NCI-H446 (cell line): ENCODE data around the gene ERN2.

Experiments used
- DNase-seq, 2 experiments: peaks; one replicate each; lab custom pipeline; 2025; lab: John Stamatoyannopoulos, UW

The ERN2 gene

GRCh38 chr16:23687034-23687808 is 25.8 kb downstream of the ERN2 start:
- DNase-seq = no peak

GRCh38 chr16:23683487-23683886 is 29.5 kb downstream of the ERN2 start:
- DNase-seq = no peak

GRCh38 chr16:23682181-23682580 is 30.8 kb downstream of the ERN2 start:
- DNase-seq = no peak

- no peak for DNase-seq
Observed at GRCh38 chr16:23679986-23680336, 33.1 kb downstream of the ERN2 start.

GRCh38 chr16:23679274-23679985 is 33.6 kb downstream of the ERN2 start:
- DNase-seq = no peak

DNA sequence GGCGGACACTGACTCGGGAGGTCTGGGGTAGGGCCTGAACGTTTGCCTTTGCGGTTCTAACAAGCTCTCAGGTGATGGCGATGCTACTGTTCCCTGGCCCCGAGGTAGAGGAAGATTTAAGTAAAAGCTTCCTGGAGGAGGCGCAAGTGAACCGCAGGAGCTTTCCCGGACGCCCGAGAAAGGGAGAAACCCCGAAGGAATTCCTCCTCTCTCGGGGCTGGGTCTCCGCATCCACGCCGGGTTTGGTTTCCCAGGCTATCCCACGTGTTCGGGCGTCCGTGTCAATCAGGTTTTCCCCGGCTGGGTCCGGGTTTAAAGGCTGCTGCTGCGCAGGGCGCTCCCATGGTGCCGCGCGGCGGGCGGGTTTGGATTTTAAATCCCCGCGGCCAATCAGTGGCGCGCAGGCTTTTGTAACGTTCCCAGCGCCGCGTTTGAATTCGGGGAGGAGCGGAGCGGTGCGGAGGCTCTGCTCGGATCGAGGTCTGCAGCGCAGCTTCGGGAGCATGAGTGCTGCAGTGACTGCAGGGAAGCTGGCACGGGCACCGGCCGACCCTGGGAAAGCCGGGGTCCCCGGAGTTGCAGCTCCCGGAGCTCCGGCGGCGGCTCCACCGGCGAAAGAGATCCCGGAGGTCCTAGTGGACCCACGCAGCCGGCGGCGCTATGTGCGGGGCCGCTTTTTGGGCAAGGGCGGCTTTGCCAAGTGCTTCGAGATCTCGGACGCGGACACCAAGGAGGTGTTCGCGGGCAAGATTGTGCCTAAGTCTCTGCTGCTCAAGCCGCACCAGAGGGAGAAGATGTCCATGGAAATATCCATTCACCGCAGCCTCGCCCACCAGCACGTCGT is 34.4 kb downstream of the ERN2 start, which contains the start of gene PLK1:
PLK1 (plus strand) TSS at position 460 of the 844 bp plus-strand sequence; CDS start at position 504, 44 bp downstream.
- peak; percentile 58 to 91 for DNase-seq

DNA sequence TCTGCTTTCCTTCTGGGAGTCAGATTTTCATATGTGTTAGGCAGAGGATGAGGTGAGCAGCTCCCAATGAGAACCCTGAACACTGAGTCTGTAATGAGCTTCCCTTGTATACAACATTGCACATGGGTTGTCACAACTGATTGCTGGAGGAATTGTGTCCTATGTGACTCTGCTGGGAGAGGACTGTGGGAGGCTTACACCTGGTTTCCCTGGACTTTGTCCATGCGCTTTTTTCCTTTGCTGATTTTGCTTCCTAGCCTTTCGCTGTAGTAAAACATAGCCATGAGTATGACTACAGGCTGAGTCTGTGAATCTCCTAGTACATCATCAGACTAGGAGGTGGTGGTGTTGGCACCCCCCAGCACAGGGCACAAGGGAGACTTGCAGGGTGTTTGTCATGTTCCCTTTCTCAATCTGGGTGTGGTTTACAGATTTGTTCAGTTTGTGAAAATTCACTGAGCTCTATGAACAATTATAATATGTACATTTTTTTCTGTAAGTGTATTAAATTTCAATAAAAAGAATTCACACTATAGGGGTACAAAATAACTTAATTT is 36.0 kb downstream of the ERN2 start:
- DNase-seq = no peak

DNA sequence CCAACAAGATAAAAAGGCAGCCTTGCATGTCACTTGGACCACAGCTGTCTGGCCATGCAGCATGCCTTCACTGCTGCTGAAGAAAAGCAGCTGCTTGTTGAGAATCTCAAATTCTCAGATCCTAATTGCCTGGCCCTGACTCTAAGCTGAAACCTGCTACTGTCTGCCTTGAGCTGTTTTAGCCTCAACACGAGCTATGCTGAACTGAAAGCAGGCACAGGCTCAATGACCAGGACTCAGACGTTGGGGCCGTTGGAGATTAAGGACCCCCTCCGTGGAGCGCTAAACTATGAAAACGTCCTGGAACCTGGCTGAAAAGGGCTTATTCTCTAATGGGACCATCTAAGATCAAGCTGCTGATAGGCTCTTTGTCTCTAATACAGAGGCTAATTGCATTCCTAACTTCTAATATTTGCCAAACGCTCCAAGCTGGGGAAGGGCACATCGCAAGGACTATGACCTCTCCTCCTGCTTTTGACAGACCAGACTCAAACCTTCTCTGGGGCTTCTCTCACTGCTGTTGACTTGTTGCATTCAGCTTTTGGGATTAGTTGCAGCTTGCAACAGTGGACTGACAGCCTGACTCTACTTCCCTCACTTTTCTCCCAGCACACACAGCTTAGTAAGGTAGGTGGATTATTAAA is 38.9 kb downstream of the ERN2 start:
- no peak for DNase-seq

GRCh38 chr16:23670137-23670776 is 42.8 kb downstream of the ERN2 start:
- no peak for DNase-seq

- no peak for DNase-seq
Observed at GRCh38 chr16:23668873-23669272, 44.1 kb downstream of the ERN2 start.

DNA sequence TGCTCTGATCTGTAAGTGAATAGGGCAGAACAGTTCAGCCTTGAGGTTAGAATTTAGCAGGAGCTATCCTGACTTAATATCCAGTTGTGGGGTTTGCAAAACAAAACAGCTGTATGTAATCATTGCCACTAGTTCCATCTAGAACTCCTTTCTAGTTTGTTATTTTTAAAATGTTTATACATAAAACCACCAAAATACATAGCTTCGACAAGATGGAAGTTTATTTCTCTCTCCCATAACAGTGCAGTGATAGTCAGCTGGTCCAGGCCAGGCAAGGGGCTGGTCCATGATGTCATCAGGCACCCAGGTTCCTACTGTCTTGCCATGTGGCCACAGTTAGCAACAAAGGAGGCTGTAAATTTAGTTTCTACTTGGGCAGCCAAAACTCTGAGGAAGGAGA is 44.8 kb downstream of the ERN2 start:
- DNase-seq = no peak

DNA sequence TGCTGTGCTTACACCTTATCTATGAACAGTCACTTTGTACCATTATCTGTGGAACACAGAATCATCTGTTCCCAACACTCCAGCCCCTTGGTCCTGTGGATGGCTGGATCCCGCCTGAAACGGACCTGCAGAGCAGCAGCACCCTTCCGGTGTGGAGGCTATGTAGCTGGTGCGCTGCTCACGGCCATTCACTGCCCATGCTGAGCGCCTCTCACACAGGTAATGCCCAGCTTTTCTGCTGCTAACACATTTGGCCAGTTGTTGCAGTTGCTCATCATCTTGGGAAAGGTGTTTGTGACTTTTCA is 45.7 kb downstream of the ERN2 start:
- DNase-seq = no peak

GRCh38 chr16:23666571-23667354 is 46.3 kb downstream of the ERN2 start:
- no peak for DNase-seq

DNA sequence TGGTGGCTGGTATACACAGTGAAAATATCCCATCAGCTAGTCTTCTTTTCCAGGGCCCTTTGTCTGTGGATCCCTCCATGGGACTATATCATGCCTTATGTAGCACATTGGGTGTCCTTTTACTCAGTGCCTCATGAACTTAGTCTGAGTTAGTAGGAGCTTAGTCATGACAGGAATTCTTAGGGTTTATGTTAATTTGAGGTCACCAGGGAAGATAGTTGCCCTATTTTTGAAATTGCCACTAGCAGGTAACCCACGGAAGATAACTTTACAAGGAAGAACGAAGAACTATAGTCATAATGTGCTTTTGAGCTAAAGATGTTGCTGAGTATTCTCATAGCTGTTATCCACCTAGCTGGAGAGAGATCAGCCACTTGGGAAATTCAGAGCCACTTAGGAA is 49.1 kb downstream of the ERN2 start:
- DNase-seq = no peak

DNA sequence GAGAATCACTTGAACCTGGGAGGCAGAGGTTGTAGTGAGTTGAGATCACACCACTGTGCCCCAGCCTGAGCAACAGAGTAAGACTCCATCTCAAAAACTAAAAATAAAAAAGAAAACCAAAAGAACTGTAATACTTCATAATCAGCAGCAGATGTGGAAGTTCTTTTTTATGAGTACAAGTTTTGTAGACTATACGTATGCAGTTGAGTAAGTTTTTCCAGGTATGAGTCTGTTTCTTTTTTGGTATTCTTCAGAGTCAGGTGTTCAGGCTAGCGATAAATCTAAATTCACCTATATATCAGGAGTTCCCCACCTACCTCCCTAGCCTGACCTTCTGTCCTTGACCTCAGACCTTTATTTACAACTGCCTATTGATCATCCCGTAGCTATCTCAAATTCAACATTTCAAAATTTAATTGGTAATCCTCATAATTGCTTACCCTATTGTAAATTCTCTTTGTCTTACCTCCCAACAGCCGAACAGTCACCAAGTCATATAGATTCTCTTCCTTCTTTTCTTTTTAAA is 61.0 kb downstream of the ERN2 start:
- no peak for DNase-seq

DNA sequence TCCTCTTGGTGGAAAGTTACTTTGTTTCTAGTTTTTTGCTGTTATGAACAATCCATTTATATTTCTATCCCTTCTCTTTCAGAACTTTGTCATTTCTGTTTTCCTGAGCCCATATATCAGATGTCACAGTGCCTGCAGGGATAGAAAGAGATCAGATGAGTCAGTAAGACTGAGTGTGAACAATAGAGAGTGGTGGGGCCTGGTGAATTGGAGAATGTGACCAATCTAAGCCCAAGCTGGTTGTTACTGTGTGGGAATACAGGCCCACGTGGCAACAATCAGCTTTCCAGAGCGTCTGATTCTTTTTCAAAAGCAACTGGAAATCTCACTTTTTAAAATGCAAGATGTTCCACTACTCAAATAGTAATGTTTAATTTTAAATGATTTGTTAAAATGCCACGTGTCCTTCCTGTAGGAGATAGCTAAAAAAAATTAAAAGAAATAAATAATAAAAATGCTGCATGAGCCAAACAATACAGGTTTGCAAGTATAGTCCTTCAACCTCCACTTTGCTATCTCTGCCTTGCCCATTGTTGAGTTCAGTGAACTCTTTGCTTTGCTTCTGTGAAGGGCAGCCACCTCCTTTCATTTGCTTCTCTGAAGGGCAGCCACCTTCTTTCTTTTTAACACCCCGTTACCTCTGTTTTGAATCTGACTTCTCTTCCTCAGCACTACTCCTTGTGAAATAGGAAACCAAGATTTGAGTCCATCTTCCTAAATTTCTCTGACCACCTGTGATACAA is 62.2 kb downstream of the ERN2 start:
- no peak for DNase-seq

- no peak for DNase-seq
Observed at GRCh38 chr16:23642246-23642774, 70.7 kb downstream of the ERN2 start.

DNA sequence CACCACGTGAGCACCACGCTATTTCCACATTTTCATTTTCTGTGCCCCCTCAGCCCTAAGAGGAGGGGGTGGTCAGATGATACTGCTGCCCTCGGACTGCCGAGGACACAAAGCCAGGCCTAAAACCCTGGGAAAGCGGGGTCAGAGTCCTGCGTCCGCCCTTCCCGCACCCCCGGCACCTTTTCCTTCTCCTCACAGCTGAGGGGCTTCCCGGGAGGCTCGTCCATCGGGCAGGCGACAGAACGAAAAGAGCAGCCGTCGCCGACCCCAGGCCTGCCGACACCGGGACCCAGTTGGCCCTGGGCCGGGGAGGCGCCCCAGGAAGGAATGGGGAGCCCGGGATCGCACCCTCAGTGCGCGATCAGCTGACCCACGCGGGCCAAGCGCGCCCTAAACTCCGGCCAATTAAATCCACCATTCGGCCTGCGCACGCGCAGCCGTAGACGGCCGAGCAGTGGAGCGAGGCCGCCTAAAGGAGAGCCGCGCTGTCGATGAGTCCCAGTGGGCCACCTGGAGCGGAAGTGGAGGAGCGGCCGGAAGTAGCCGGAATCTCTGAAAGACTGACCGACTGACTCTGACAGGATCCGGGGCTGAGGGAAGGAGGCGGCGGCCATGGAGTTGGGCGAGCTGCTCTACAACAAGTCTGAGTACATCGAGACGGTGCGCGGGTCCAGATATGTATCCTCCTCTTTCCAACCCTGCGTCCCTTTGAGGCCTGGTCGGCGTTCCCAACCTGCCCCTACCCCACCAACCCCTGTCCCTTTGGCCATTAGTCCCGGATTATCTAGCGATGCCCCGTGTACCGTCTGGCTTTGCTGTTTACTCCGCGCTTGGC is 71.9 kb downstream of the ERN2 start, which contains the start of the genes DCTN5 and PALB2:
DCTN5 (plus strand) TSS at position 536 of the 835 bp plus-strand sequence; CDS start at position 613, 77 bp downstream.
PALB2 (minus strand) TSS at position 380 of the 835 bp plus-strand sequence; CDS start at position 227, 153 bp downstream.
- DNase-seq = peak; percentile 74 to 95
